HG02885 (cell line): Measurements from ENCODE around the gene SLC38A3.
"Not testable (repeated sequence)": the region's sequence is repeated elsewhere in the genome, so short reads cannot be mapped to it uniquely, and the experiment has no call there.

Source experiments
- ATAC-seq: cut with Tn5 transposase; IDR thresholded peaks from one replicate; pipeline ENCODE4 v1.9.1; 2021; ENCODE audit warnings: mild to moderate bottlenecking; ENCODE audit not compliant: unreplicated experiment, poor library complexity

The SLC38A3 gene

DNA sequence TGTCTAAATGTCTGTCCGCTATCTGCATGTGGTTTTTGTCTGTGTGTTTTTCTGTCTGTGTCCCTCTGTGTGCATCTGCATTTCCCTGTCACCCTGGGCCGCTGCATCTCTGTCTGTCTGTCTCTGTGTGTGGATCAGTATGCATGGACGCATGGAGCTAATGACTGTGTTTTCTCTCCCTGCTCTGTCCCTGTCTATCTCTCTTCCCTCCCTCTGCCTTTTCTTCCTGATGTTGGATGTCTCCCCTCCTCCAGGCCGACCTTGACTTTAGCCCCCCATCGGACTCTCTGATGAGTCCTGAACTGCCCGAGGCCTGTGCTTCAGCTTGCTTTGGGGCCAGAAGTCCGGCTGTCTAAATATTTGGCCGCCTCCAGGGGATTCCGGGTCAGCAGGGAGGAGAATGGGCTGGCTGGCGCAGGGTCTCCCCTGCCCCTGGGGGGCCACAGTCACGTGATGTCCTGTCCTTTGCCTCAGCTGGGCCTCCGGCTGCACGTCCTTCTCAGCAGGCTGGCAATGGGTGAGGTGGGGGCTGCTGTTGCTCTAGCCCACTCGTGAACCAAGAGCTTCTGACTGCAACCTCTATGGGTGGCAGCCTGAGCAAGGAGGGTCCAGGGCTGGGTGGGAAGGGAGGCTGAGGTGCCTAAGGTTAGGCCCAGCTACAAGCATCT lies 3.7 kb downstream of the SLC38A3 start:
- ATAC-seq, result no peak

- no peak for ATAC-seq
Observed at GRCh38 chr3:50210176-50210509, 5.1 kb downstream of the SLC38A3 start.

- no peak for ATAC-seq
Observed at GRCh38 chr3:50210510-50211367, 5.7 kb downstream of the SLC38A3 start.

- ATAC-seq, result not testable (repeated sequence)
Observed at GRCh38 chr3:50211368-50211717, 6.3 kb downstream of the SLC38A3 start.

- ATAC-seq, result no peak
Observed at GRCh38 chr3:50211930-50212329, 6.9 kb downstream of the SLC38A3 start.

GRCh38 chr3:50212502-50212901 lies 7.4 kb downstream of the SLC38A3 start:
- no peak for ATAC-seq

DNA sequence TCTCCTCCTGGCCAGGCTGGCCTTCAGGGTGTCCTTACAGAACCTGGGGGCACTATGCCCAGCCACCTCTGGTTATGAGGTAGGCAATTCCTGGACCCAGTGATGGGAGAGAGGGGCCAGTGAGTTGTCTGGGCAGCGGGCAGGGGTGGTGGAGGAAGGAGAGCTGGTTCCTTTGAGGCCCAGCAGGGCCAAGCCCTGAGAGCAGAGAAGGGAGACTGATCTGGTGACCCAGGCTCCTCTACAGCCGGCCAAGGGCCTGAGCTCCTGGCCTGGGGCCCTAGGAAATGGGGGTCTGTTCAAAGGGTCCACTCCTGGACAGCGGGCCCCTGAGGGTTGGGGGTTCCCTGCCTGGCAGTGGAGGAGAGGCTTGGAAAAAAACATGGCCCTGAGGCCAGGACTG lies 7.9 kb downstream of the SLC38A3 start:
- no peak for ATAC-seq

- no peak for ATAC-seq
Observed at GRCh38 chr3:50213373-50213772, 8.3 kb downstream of the SLC38A3 start.

DNA sequence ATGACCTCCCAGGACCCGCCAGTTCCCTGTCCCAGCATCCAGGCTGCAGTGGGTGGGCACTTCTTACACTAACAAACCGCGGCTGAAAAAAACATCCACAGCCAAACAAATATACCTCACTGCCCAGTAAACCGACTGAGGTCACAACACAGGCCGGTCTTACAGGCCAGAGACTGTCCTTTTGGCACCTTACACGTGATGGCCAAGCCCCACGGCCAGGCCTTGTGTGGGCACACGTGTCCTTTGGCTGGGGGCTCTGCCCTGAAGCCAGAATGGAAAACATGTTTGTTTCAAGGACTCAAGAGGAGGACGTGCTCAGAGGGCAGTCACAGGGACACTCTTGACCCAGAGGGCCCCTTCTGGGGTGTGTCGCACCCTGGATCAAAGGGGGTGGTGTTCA lies 9.8 kb downstream of the SLC38A3 start:
- no peak for ATAC-seq

DNA sequence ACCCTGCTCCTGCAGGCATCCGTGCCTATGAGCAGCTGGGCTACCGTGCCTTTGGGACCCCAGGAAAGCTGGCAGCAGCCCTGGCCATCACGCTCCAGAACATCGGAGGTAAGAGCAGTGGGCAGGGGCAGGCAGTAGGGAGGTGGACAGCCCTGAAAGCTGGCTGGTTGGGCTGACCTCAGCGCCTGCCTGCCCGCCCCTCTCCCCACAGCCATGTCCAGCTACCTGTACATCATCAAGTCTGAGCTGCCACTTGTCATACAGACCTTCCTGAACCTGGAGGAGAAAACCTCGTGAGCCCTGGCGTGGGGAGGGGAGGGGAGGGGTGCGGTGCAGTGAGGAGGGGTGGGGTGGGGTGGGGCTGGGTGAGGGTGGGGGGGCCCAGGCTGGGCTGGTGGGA lies 10.5 kb downstream of the SLC38A3 start:
- ATAC-seq, result no peak

GRCh38 chr3:50217681-50218080 lies 12.6 kb downstream of the SLC38A3 start:
- no peak for ATAC-seq

DNA sequence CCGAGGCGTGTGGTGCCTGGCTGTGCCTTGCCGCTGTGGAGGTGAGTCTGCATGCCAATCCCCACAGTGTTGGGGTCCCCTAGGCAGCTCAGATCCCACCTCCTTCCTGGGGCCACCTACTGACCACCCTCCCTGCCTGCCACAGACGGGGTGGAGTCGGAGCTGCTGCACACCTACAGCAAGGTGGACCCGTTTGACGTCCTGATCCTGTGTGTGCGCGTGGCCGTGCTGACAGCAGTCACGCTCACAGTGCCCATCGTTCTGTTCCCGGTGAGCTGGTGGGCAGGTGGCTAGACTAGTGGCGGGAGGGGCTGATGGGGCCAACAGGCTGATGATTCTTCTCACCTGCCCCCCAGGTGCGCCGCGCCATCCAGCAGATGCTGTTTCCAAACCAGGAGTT lies 13.4 kb downstream of the SLC38A3 start:
- ATAC-seq, result no peak

DNA sequence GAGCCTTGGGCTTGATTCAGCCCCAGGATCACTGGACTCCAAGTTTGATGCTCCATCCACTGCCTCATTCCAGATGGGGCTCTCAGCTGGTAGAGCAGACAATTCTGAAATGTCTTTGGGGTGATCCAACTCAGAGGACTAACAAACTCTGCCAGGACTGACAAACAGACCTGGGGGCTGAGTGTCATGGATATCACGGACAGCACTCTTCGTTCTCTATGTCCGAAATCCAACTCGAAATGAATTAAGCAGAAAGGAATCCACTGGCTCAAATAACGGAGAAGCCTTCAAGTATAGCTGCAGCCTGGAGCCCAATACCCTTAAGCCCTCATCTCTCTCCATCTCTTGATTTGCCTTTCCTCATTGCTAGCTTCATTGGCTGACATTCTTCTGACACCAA lies 14.2 kb downstream of the SLC38A3 start:
- ATAC-seq, result no peak

GRCh38 chr3:50220109-50220508 lies 15.0 kb downstream of the SLC38A3 start:
- ATAC-seq, result no peak

DNA sequence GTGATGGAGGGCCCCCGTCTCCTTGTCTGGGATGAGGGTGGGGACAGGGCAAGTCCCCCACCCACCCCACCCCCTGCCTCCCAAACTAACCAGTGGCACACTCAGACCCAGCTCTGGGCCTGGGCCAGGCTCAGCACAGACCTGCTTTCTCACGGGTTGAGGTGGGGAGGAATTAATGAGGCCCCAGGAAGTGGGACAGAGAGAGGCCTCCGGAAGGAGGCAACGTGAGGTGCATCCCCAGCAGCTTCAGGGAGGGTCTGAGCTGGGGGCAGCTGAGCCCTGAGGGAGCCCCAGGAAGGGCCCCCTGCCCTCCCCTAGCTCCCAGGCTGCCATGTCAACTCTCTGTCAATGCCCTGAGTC lies 16.0 kb downstream of the SLC38A3 start:
- no peak for ATAC-seq

DNA sequence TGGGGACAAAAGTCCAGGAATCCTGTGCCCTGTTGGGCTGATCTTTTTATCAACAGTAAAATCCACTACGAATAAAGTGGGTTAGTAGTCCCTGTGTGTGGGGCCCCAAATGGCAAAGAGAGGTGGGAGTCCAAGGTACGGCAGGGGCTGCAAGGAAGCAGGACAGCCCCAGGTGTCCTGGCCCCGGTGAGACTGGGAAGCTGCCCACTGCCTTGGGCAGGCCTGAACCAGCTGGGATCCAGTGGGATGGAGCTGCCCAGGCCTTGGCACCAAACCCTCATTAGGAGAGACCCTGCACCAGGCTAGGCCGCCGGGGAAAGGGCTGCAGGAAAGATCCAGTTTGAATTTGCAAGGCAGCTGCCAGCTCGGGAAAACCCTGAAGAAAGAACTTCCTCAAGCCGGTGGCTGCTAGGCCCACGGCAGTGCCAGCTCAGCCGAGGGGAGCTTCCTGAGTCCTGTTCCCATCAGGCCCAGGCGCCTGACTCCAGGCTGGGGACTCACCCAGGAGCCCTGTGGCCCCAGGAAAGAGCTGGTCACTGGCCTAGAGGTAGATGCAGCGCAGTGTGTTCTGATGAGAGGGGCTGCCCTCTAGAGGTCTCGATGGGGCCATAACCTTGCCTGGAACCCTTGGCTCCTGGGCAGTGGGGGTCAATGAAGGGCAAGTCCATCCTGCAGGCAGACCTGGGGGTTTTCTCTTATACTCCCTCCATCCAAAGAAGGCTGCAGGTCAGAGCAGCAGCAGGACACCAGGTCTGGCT lies 16.5 kb downstream of the SLC38A3 start:
- no peak for ATAC-seq

GRCh38 chr3:50222169-50222528 lies 17.1 kb downstream of the SLC38A3 start:
- no peak for ATAC-seq

- no peak for ATAC-seq
Observed at GRCh38 chr3:50224639-50225038, 19.6 kb downstream of the SLC38A3 start.

DNA sequence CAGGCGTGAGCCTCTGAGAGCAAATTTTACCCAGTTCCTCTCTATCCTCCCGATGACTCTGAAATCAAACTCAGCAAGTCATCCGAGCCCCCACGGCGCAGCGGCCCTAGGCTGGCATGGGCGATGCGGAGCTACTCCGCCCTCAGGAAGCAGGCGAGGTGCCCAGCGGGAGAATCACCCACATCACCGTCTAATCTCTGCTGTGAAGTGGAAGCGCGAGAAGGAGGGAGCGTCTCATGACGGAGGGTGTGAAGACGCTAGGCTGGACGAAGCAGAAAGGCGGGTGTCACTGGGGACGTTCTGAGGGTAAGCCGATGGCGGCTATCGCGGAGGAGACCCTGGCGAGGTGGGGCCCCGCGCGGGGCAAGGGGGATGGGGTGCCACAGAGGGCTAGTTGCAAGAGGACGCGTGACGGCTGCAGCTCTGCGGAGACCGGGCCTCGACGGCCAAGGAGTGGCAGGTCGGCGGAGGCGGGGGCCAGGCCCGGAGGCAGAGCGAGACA lies 21.9 kb downstream of the SLC38A3 start:
- ATAC-seq, result no peak

DNA sequence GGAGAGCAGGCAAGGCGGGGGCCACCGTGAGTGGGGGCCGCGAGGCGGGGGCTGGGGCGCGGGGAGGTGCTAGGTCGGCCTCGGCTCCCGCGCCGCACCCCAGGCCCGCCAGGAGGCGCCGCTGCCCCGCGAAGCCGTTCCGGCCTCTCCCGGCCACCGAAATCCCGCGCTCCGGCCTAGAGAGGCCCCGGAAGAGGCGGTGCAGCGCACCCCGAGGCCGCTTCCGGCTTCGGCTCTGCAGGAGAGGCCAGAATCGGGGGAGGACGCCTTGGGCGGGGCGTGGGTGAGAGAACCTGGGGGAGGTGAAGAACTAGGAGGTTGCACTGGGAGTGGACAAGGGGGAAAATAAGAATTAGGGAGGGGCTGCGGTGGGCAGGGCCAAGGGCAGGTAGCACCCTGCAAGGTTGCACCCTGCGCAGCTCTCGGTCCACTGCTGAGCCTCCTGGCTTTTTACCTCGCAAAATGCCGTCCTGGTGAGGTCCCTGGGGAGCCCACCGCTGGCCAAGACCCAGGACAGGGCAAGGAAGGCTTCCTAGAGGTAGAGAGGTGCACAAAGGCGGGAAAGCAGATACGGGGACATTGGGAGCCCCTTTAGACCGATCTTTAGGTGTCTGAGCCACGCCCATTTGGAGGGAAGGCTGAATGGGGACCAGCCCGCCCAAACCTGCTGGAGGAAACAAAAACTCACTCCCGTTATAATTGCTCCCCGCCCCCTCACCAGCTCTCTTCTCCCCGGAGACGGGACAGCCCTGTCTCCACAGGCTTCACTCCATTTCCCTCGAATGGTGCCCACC lies 22.5 kb downstream of the SLC38A3 start:
- peak; percentile 87 for ATAC-seq
